WTC11 (cell line): ENCODE results near the gene BOD1L1. TPM values are rescaled to one million over a fixed set of nuclear protein-coding genes. Genes with fewer than 3 reads are reported as not detected.

ENCODE experiments used
- ATAC-seq: fragments of 200-7000 bp; cut with Tn5 transposase; 2 replicates; pipeline ENCODE4 v1.10.0; 2021; ENCODE audit warnings: mild to moderate bottlenecking, moderate library complexity
- CTCF ChIA-PET: fragments of 300-600 bp; sonication (Branson Sonifier 250); formaldehyde crosslinking; loops from one replicate; lab custom pipeline; 2021; ENCODE audit warnings: antibody characterized with exemption; lab: Charles Lee
- POLR2A ChIA-PET: fragments of 350-600 bp; sonication (Branson Sonifier 250); formaldehyde crosslinking; loops from one replicate; lab custom pipeline; 2021; ENCODE audit warnings: antibody characterized with exemption; lab: Charles Lee
- DNase-seq: peaks from one replicate; pipeline ENCODE4 v3.0.0; 2021; ENCODE audit warnings: low spot score
- H3K27ac Mint-ChIP-seq: 2 replicates; pipeline ENCODE4 v1.8.0; 2021; ENCODE audit warnings: mixed read lengths
- H3K27me3 Mint-ChIP-seq: 2 replicates; pipeline ENCODE4 v1.8.0; 2021; ENCODE audit warnings: low read depth, mild to moderate bottlenecking, moderate library complexity, mixed read lengths
- H3K36me3 Mint-ChIP-seq: 2 replicates; pipeline ENCODE4 v1.8.0; 2021; ENCODE audit warnings: mixed read lengths
- H3K4me1 Mint-ChIP-seq: 2 replicates; pipeline ENCODE4 v1.8.0; 2022; ENCODE audit warnings: mixed read lengths
- H3K4me3 Mint-ChIP-seq: 2 replicates; pipeline ENCODE4 v1.8.0; 2021; ENCODE audit warnings: mild to moderate bottlenecking, moderate library complexity, mixed read lengths
- H3K9me3 Mint-ChIP-seq: 2 replicates; pipeline ENCODE4 v1.8.0; 2021; ENCODE audit warnings: mixed read lengths
- AR ChIP-seq: fragments of 250-450 bp; sonication (Bioruptor Pico); IDR thresholded peaks from 2 replicates; pipeline ENCODE4 v1.9.0; 2021; ENCODE audit warnings: mild to moderate bottlenecking
- ATF2 ChIP-seq: sonication (generic); formaldehyde crosslinking; IDR thresholded peaks from 2 replicates; pipeline ENCODE4 v1.8.1; 2022; ENCODE audit warnings: low read depth, missing genetic modification reagents, borderline replicate concordance
- E2F4 ChIP-seq: sonication (generic); formaldehyde crosslinking; IDR thresholded peaks from 2 replicates; pipeline ENCODE4 v1.8.1; 2022; ENCODE audit warnings: low read depth, mild to moderate bottlenecking, moderate library complexity, missing genetic modification reagents, borderline replicate concordance
- E2F5 ChIP-seq: sonication (generic); formaldehyde crosslinking; IDR thresholded peaks from 2 replicates; pipeline ENCODE4 v1.8.1; 2022; ENCODE audit warnings: mild to moderate bottlenecking, moderate library complexity, missing genetic modification reagents
- ETV6 ChIP-seq: sonication (generic); formaldehyde crosslinking; IDR thresholded peaks from 2 replicates; pipeline ENCODE4 v1.8.1; 2022; ENCODE audit warnings: mild to moderate bottlenecking, missing genetic modification reagents
- KAT7 ChIP-seq: sonication (generic); formaldehyde crosslinking; IDR thresholded peaks from 2 replicates; pipeline ENCODE4 v1.8.1; 2023; ENCODE audit warnings: missing genetic modification reagents, mild to moderate bottlenecking, borderline replicate concordance
- MAX ChIP-seq: sonication (generic); formaldehyde crosslinking; IDR thresholded peaks from 2 replicates; pipeline ENCODE4 v1.8.0; 2022; ENCODE audit warnings: mild to moderate bottlenecking, missing genetic modification reagents
- MXD4 ChIP-seq: fragments of 250-450 bp; sonication (Bioruptor Pico); IDR thresholded peaks from 2 replicates; pipeline ENCODE4 v1.8.0; 2021; ENCODE audit warnings: mild to moderate bottlenecking, moderate library complexity, borderline replicate concordance
- NR1H2 ChIP-seq: sonication (generic); formaldehyde crosslinking; IDR thresholded peaks from 2 replicates; pipeline ENCODE4 v1.9.0; 2021; ENCODE audit warnings: mild to moderate bottlenecking, moderate library complexity, missing genetic modification reagents
- OVOL2 ChIP-seq: fragments of 250-450 bp; sonication (Bioruptor Pico); IDR thresholded peaks from 2 replicates; pipeline ENCODE4 v1.9.0; 2021; ENCODE audit warnings: mild to moderate bottlenecking, borderline replicate concordance
- PRDM15 ChIP-seq: sonication (generic); formaldehyde crosslinking; IDR thresholded peaks from 2 replicates; pipeline ENCODE4 v1.8.0; 2022; ENCODE audit warnings: missing genetic modification reagents
- RELA ChIP-seq: sonication (generic); formaldehyde crosslinking; IDR thresholded peaks from 2 replicates; pipeline ENCODE4 v1.8.1; 2022; ENCODE audit warnings: missing genetic modification reagents, mild to moderate bottlenecking, borderline replicate concordance
- USF2 ChIP-seq: sonication (generic); formaldehyde crosslinking; IDR thresholded peaks from 2 replicates; pipeline ENCODE4 v1.8.1; 2023; ENCODE audit warnings: mild to moderate bottlenecking, missing genetic modification reagents, moderate library complexity
- ZBTB21 ChIP-seq: sonication (generic); formaldehyde crosslinking; IDR thresholded peaks from 2 replicates; pipeline ENCODE4 v1.8.1; 2023; ENCODE audit warnings: mild to moderate bottlenecking, missing genetic modification reagents, borderline replicate concordance
- ZNF219 ChIP-seq: sonication (generic); formaldehyde crosslinking; IDR thresholded peaks from 2 replicates; pipeline ENCODE4 v1.8.0; 2023; ENCODE audit warnings: missing genetic modification reagents, mild to moderate bottlenecking, borderline replicate concordance
- ZSCAN18 ChIP-seq: fragments of 250-450 bp; sonication (Bioruptor Pico); IDR thresholded peaks from 2 replicates; pipeline ENCODE4 v2.1.2; 2022; ENCODE audit warnings: mild to moderate bottlenecking, moderate library complexity
- total RNA-seq: library from RNA; stranded (reverse); gene quantifications from 3 replicates; pipeline ENCODE4 v1.2.3, GENCODE V29; 2021

The BOD1L1 gene
- total RNA-seq, 1 experiment from 2014 or later = 43.5 TPM

GRCh38 chr4:13522282-13523104 is 105.0 kb downstream of the BOD1L1 start:
- Mint-ChIP-seq H3K36me3 (peaks cover 11% of the 10 kb centered on the region), H3K4me3 (peak overlapping the region; percentile 62), H3K4me1 (peaks cover 49% of the 10 kb centered on the region), H3K27me3 (peaks cover 78% of the 10 kb centered on the region), H3K9me3 (peaks cover 10% of the 10 kb centered on the region), H3K27ac (no peak overlapping the region)
- peak; percentile 65 for ATAC-seq
- CTCF ChIA-PET = interaction anchor here (1.0 to 6.1 kb wide), 5 partner anchors 9 to 91 kb away, joined by 3 to 69 read pairs (median 4); partner anchors contain the start of gene NKX3-2
- POLR2A ChIA-PET = interaction anchor here (1.2 to 1.5 kb wide), 2 partner anchors 8 to 21 kb away, joined by 3 to 5 read pairs; partner anchors contain the start of gene NKX3-2
- DNase-seq = peak; percentile 65
- TF ChIP-seq ATF2 (CRISPR knock-in tag) (no peak), PRDM15 (CRISPR knock-in tag) (no peak), ZSCAN18 (CRISPR knock-in tag) (no peak), MAX (CRISPR knock-in tag) (peak; percentile 48; the same call in 1 of the 2 replicates), RELA (no peak), ZBTB21 (CRISPR knock-in tag) (no peak), AR (CRISPR knock-in tag) (no peak), E2F4 (CRISPR knock-in tag) (no peak)

GRCh38 chr4:13521047-13521446 is 106.5 kb downstream of the BOD1L1 start:
- Mint-ChIP-seq H3K36me3 (peaks cover 11% of the 10 kb centered on the region), H3K9me3 (peaks cover 10% of the 10 kb centered on the region), H3K4me3 (no peak overlapping the region), H3K4me1 (peaks cover 55% of the 10 kb centered on the region), H3K27ac (no peak overlapping the region), H3K27me3 (peaks cover 64% of the 10 kb centered on the region)
- POLR2A ChIA-PET = interaction anchor here (1.2 to 1.5 kb wide), 2 partner anchors 10 to 23 kb away, joined by 3 to 5 read pairs; partner anchors contain the start of gene NKX3-2
- no peak for ATAC-seq
- CTCF ChIA-PET = interaction anchor here (1.3 to 6.1 kb wide), 3 partner anchors 13 to 30 kb away, joined by 4 to 69 read pairs (median 9); partner anchors contain the start of gene NKX3-2
- DNase-seq = no peak
- TF ChIP-seq ZNF219 (CRISPR knock-in tag) (no peak), KAT7 (CRISPR knock-in tag) (no peak), USF2 (CRISPR knock-in tag) (no peak), E2F5 (no peak), OVOL2 (CRISPR knock-in tag) (no peak), ETV6 (no peak), MXD4 (CRISPR knock-in tag) (no peak), NR1H2 (CRISPR knock-in tag) (no peak), ATF2 (CRISPR knock-in tag) (no peak)
